Ovary (tissue), 9 donors: ENCODE results near the gene KIAA1755. TPM values are rescaled to one million over a fixed set of nuclear protein-coding genes. Genes with fewer than 3 reads are reported as not detected.
A peak's percentile ranks its signal among the peaks of the same experiment; 100 is the strongest.

Experiments used
- DNase-seq, 5 donors: peaks; one replicate each; pipeline ENCODE4 v3.0.0-alpha.2; 2019 to 2020
- H3K27ac ChIP-seq, 2 donors: fragments of 200-600 bp; one replicate each; pipeline versions ENCODE4 v1.5.1 to v1.8.0; 2019 to 2022
- H3K27me3 ChIP-seq: fragments of 200-600 bp; one replicate; pipeline ENCODE4 v1.8.0; 2022
- H3K36me3 ChIP-seq: fragments of 200-600 bp; sonication (generic); one replicate; pipeline ENCODE4 v1.5.1; 2019
- H3K4me1 ChIP-seq: one replicate; pipeline ENCODE4 v1.8.1; 2013; ENCODE audit warnings: mild to moderate bottlenecking, moderate library complexity; ENCODE audit not compliant: insufficient read depth
- H3K4me3 ChIP-seq: fragments of 200-600 bp; sonication (generic); one replicate; pipeline ENCODE4 v1.5.1; 2017
- H3K9me3 ChIP-seq, 2 donors: fragments of 200-600 bp in 1 of 2; sonication (generic) in 1 of 2; one replicate each; pipeline versions ENCODE4 v1.5.1 to v1.8.1; 2013 to 2019; ENCODE audit warnings: mild to moderate bottlenecking in 1 of 2, moderate library complexity in 1 of 2
- EP300 ChIP-seq: sonication (generic); formaldehyde crosslinking; IDR thresholded peaks from one replicate; pipeline ENCODE4 v1.6.1; 2017; ENCODE audit warnings: antibody characterized with exemption
- POLR2A ChIP-seq: fragments of 450-650 bp; IDR thresholded peaks from one replicate; pipeline ENCODE4 v1.6.1; 2017; ENCODE audit warnings: antibody characterized with exemption, mild to moderate bottlenecking, moderate library complexity
- WGBS, 3 donors: extraction: QIAGEN DNeasy Blood & Tissue Kit in 1 of 3; methylation state at CpG; one replicate each; pipeline versions ENCODE4 v1.1.5 to v1.1.7; 2013 to 2017; 5-methylcytosine and 5-hydroxymethylcytosine counted together
- intact Hi-C, 4 donors: fragments of 100-400 bp; cut with DNase I; formaldehyde crosslinking; loops; one replicate each; pipeline versions ENCODE4 v1.11.0 to v1.15.1; 2022 to 2023
- polyA plus RNA-seq, 2 donors: library from polyadenylated mRNA; stranded (reverse); fragments of 200-250 nt in 1 of 2; fragments of 350-450 nt in 1 of 2; fragmentation: Illumina TruSeq in 1 of 2; extraction: RNeasy Lipid Tissue Mini Kit (QIAGEN cat#74804) in 1 of 2; gene quantifications; one replicate each; pipeline ENCODE4 v1.2.3, GENCODE V29; 2013 to 2014
- total RNA-seq, 7 donors: library from RNA; depleted of rRNA in 2 of 7; stranded (reverse); fragments of >200 nt in 2 of 7; fragmentation: NEBNext Ultra II Directional in 3 of 7; extraction: Animal tissue kit (Norgen Biotek cat#: 25700) in 3 of 7; gene quantifications; one replicate each; pipeline versions ENCODE4 v1.1.0 to v1.2.4, GENCODE V29; 2016 to 2023
- TF ChIP-seq, protein P1 (sequence below), 3 donors: fragments of 450-650 bp in 2 of 3; fragments of 200-600 bp in 1 of 3; IDR thresholded peaks; one replicate each; pipeline versions ENCODE4 v1.5.1 to v1.8.0; 2016 to 2022; ENCODE audit warnings: antibody characterized with exemption in 3 of 3, mild to moderate bottlenecking in 1 of 3
- donor health status: DM: no; HTN: no; CAD: no; lungs with moderate emphysema.
- donor health status: DM: no; HTN: no; CAD: no.
- donor health status: Bipolar disorder and iron deficiency.
- donor health status: DM: yes; HTN: yes; CAD: no.
- donor health status: DM: no; HTN: no; CAD: no.
- donor health status: DM: yes; HTN: yes; CAD: no.

The KIAA1755 gene
- total and polyA plus RNA-seq, 9 donors = 4.4 to 29.7 (median 12.0) TPM

DNA sequence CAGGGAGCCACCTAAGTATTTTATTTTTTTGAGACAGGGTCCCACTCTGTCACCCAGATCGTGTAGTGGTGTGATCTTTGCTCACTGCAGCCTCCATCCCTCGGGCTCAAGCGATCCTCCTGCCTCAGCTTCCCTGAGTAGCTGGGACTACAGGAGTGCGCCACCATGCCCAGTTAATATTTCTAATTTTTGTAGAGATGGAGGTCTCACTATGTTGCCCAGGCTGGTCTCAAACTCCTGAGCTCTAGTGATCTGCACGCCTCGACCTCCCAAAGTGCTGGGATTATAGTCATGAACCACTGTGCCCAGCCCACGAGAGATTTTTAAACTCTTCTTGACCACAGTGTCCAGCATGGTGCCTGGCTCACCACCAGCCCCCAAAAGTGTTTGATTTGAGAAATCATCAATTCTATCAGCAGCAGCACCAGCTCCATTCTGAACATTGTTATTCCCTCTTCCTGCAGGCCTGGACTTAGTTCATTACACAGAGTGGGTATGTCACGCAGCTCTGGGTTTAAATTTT, 93.1 kb downstream of the KIAA1755 start:
- H3K36me3 ChIP-seq = no peaks in the 10 kb centered on the region
- intact Hi-C loops = loop anchor here in 3 of 4 donors (5.0 kb wide), 6 partner anchors 45 to 155 kb away; no protein-coding TSS in a partner anchor
- peaks cover 13% of the 10 kb centered on the region for H3K4me1 ChIP-seq
- H3K9me3 ChIP-seq = no peaks in the 10 kb centered on the region
- H3K4me3 ChIP-seq = no peak overlapping the region
- H3K27ac ChIP-seq = no peak overlapping the region
- 93 to 98% (median 96%) methylated on average over 8 of the region's 8 CpGs for WGBS, 3 donors
- no peak for DNase-seq
- no peaks in the 10 kb centered on the region for H3K27me3 ChIP-seq
- TF ChIP-seq, protein P1, sequence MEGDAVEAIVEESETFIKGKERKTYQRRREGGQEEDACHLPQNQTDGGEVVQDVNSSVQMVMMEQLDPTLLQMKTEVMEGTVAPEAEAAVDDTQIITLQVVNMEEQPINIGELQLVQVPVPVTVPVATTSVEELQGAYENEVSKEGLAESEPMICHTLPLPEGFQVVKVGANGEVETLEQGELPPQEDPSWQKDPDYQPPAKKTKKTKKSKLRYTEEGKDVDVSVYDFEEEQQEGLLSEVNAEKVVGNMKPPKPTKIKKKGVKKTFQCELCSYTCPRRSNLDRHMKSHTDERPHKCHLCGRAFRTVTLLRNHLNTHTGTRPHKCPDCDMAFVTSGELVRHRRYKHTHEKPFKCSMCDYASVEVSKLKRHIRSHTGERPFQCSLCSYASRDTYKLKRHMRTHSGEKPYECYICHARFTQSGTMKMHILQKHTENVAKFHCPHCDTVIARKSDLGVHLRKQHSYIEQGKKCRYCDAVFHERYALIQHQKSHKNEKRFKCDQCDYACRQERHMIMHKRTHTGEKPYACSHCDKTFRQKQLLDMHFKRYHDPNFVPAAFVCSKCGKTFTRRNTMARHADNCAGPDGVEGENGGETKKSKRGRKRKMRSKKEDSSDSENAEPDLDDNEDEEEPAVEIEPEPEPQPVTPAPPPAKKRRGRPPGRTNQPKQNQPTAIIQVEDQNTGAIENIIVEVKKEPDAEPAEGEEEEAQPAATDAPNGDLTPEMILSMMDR (IDR thresholded peaks at IDR 0.05) = no peak
- no peak for TF ChIP-seq POLR2A
- TF ChIP-seq EP300 = no peak

DNA sequence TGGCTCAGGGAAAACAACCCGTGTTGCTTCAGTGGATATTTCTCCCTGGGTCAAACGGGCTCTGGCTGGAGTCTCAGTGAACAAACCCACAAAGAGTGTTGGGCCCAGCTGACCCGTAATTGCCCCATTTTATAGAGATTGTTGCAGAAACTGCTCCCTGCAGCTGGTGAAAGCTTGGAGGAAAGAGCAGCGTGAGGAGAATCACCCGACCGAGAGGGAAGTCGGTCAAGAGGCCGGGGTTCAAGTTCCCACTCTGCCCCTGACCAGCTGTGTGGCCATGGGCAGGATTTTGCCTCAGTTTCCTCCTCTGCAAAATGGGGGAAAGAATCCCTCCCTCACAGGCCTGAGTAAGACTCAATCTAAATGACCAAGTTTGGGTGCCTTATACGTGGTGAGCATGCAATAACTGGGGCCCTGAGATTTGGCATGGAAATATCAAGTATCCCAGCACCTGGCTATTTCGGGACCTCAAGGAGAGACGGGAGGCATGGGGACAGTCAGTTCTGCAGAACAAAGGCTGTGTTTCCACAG, 93.8 kb downstream of the KIAA1755 start:
- Histone ChIP-seq H3K4me3 (no peak overlapping the region), H3K36me3 (no peaks in the 10 kb centered on the region), H3K27me3 (no peaks in the 10 kb centered on the region), H3K4me1 (peaks cover 13% of the 10 kb centered on the region), H3K27ac (no peak overlapping the region), H3K9me3 (no peaks in the 10 kb centered on the region)
- TF ChIP-seq EP300 = no peak
- TF ChIP-seq, protein P1 (IDR thresholded peaks at IDR 0.05) = no peak
- no peak for TF ChIP-seq POLR2A
- no peak for DNase-seq
- intact Hi-C loops = loop anchor here in 3 of 4 donors (5.0 kb wide), 6 partner anchors 46 to 156 kb away; no protein-coding TSS in a partner anchor
- WGBS, 3 donors = 52 to 73% (median 67%) methylated on average over 11 of the region's 11 CpGs

DNA sequence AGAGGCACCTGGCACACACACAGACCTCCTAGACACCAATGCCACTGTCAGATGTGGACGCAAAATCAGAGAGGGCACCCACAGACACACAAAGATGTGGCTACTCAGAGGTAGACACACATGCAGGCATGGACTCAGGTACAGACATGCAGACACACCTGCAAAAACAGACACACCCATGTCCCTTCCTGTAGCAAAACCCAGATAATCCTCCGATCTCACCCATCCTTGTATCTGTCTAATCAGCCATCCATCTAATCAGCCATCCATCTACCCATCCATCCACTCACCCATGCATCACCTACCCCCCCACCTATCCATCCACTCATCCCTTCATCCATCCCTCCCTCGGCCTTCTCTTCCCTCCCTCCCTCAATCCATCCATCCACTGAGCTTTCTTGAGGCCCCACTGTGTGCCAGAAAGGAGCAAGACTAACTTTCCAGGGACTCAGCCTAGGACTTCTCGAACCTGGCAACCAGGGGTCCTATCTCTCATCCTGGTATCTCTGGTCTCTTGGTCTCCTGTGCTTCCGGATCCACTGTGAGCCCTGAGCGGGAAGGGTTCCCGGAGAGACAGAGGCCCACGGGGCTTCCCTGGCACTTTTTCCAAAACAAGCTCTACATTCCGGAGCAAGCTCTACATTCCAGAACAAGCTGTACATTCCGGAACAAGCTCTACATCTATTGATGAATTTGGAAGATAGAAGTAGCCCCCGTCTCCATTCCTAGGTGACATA, 94.4 kb downstream of the KIAA1755 start:
- DNase-seq = no peak
- Histone ChIP-seq H3K36me3 (no peaks in the 10 kb centered on the region), H3K27me3 (no peaks in the 10 kb centered on the region), H3K4me3 (no peak overlapping the region), H3K27ac (no peak overlapping the region), H3K9me3 (no peaks in the 10 kb centered on the region), H3K4me1 (peaks cover 13% of the 10 kb centered on the region)
- intact Hi-C loops = loop anchor here in 3 of 4 donors (2.0 to 5.0 kb wide), 7 partner anchors 46 to 156 kb away; no protein-coding TSS in a partner anchor
- WGBS, 3 donors = 38 to 53% (median 47%) methylated on average over 11 of the region's 11 CpGs
- TF ChIP-seq EP300 = no peak
- TF ChIP-seq, protein P1 (IDR thresholded peaks at IDR 0.05) = no peak
- TF ChIP-seq POLR2A = no peak

DNA sequence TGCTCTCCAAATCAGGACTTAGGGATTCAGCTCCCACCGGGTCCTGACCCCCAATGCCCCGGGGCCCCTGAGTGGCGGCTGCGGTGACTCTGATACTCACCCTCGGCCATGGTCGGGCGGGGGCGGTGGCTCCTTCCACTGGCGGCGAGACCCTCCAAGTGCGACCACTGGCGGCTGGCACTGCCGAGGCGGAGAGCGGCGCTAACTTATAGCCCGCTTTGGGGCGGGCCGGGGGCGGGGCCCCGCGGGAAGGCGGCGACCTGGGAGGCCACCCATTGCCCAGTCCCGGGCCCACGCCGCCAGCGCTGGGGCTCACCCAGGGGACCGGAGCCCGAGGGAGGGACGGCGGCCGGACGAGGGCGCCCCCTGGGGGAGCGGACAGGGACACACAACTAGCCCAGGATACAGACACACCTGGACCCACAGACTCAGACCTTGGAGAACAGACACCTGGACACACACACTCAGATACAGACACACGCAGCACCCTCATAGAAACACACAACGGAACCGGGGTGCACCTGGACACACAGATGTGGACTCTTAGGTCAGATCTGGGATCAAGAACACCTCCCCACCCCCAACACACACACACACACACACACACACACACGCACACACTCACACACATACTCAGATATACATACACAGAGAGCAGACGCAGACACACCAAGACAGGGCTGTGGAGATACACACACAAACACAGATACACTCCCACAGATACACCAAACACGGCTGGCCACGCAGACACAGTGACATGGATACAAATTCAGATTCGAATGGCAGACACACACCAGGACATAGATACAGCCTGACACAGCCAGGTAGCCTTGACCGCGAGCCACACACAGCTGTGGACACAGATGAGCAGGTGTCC, 95.2 kb downstream of the KIAA1755 start, which contains the start of gene TGM2:
Gene TGM2, minus strand, starts transcription at position 182 of the 877 bp plus-strand sequence. Its CDS starts 72 bp downstream, at position 110.
- Histone ChIP-seq H3K27ac (peak within 1 kb of the TSS in 1 of 2 donors; percentile 22), H3K27me3 (no peaks in the 10 kb centered on the region), H3K4me1 (peaks cover 13% of the 10 kb centered on the region), H3K36me3 (no peaks in the 10 kb centered on the region), H3K4me3 (peak within 1 kb of the TSS; percentile 40), H3K9me3 (no peaks in the 10 kb centered on the region)
- intact Hi-C loops = loop anchor here in 3 of 4 donors (2.0 to 5.0 kb wide), 7 partner anchors 47 to 157 kb away; no protein-coding TSS in a partner anchor
- 10 to 14% (median 10%) methylated on average over 30 to 46 of the region's 46 CpGs for WGBS, 3 donors
- peak; percentile 70 to 84 (median 71) for DNase-seq
- TF ChIP-seq, protein P1 (IDR thresholded peaks at IDR 0.05) = peak; percentile 83 to 84 (median 83)
- TF ChIP-seq EP300 (no peak), POLR2A (no peak)
